NB4 (cell line): Measurements from ENCODE around the gene ZDHHC22.
"Not testable (repeated sequence)": the region's sequence is repeated elsewhere in the genome, so short reads cannot be mapped to it uniquely, and the experiment has no call there.

Experiments
- DNase-seq: peaks from one replicate; pipeline ENCODE4 v3.0.0; 2010; ENCODE audit warnings: low read depth
- H3K4me3 ChIP-seq: one replicate; pipeline ENCODE4 v1.5.1; 2011; ENCODE audit warnings: mild to moderate bottlenecking, low read depth, low read length, moderate library complexity
- MYC ChIP-seq: IDR thresholded peaks from 2 replicates; pipeline ENCODE4 v1.6.1; 2011; ENCODE audit warnings: low read depth, low read length
- POLR2A ChIP-seq: IDR thresholded peaks from 2 replicates; pipeline ENCODE4 v1.6.1; 2011; ENCODE audit warnings: mild to moderate bottlenecking; ENCODE audit not compliant: insufficient read length; ENCODE audit errors: extremely low read depth
- TF ChIP-seq, protein P1 (sequence below): IDR thresholded peaks from 2 replicates; pipeline ENCODE4 v1.6.1; 2011; ENCODE audit warnings: low read depth, low read length
- TF ChIP-seq, protein P2 (sequence below): IDR thresholded peaks from one replicate; pipeline ENCODE4 v1.5.1; 2012; ENCODE audit warnings: low read depth, low read length

The ZDHHC22 gene

DNA sequence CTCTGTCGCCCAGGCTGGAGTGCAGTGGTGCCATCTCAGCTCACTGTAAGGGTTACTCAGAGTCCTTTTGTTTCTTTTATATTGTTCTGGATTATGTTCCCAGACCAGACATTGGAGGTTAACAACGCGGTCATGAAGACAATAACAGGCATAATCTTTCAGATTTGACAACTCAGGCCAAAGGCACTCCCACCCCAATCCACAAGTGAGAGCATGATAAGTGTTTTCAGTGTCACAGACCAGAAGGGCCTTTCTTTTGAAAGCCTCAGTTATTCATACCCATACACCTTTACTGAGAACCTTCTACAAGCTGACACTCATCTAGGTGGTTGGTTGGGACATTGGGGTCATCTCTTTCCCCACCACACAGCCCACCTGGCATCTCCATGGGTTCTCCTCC, 37.1 kb upstream of the ZDHHC22 start:
- no peak for DNase-seq
- no peak overlapping the region for H3K4me3 ChIP-seq
- no peak for TF ChIP-seq POLR2A

GRCh38 chr14:77177702-77178101, 36.1 kb upstream of the ZDHHC22 start:
- TF ChIP-seq POLR2A (no peak), MYC (no peak)
- TF ChIP-seq, protein P1, sequence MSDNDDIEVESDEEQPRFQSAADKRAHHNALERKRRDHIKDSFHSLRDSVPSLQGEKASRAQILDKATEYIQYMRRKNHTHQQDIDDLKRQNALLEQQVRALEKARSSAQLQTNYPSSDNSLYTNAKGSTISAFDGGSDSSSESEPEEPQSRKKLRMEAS, result no peak
- TF ChIP-seq, protein P2, sequence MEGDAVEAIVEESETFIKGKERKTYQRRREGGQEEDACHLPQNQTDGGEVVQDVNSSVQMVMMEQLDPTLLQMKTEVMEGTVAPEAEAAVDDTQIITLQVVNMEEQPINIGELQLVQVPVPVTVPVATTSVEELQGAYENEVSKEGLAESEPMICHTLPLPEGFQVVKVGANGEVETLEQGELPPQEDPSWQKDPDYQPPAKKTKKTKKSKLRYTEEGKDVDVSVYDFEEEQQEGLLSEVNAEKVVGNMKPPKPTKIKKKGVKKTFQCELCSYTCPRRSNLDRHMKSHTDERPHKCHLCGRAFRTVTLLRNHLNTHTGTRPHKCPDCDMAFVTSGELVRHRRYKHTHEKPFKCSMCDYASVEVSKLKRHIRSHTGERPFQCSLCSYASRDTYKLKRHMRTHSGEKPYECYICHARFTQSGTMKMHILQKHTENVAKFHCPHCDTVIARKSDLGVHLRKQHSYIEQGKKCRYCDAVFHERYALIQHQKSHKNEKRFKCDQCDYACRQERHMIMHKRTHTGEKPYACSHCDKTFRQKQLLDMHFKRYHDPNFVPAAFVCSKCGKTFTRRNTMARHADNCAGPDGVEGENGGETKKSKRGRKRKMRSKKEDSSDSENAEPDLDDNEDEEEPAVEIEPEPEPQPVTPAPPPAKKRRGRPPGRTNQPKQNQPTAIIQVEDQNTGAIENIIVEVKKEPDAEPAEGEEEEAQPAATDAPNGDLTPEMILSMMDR, result no peak
- DNase-seq, result peak; percentile 42
- H3K4me3 ChIP-seq, result no peak overlapping the region

DNA sequence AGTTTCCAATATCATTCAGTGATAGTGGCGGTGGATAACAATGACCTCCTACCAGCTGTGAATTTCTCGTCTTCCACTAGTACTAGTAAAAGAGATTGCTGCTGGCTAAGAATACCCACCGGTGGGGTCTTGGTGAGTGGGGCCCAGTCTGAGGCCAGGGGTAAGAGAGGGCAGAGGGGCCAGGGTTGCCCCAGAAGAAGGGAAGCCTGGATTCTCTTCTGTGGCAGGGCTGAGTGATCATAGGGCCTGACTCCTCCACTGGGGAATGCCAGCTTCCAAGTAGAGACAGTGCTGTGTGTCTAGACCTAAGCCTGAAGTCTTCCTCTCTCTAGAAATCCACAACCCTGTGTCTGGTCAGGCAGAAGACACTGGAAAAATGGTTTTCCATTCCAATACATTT, 34.3 kb upstream of the ZDHHC22 start:
- TF ChIP-seq POLR2A (no peak), MYC (no peak)
- TF ChIP-seq, protein P2, result no peak
- TF ChIP-seq, protein P1, result no peak
- H3K4me3 ChIP-seq, result no peak overlapping the region
- no peak for DNase-seq

GRCh38 chr14:77173911-77174617, 32.5 kb upstream of the ZDHHC22 start:
- H3K4me3 ChIP-seq, DNase-seq: not testable (repeated sequence)

- no peak overlapping the region for H3K4me3 ChIP-seq
- TF ChIP-seq MYC (no peak), POLR2A (no peak)
- TF ChIP-seq, protein P1, result no peak
- TF ChIP-seq, protein P2, result no peak
- DNase-seq, result no peak
Observed at GRCh38 chr14:77172916-77173315, 31.3 kb upstream of the ZDHHC22 start.

DNA sequence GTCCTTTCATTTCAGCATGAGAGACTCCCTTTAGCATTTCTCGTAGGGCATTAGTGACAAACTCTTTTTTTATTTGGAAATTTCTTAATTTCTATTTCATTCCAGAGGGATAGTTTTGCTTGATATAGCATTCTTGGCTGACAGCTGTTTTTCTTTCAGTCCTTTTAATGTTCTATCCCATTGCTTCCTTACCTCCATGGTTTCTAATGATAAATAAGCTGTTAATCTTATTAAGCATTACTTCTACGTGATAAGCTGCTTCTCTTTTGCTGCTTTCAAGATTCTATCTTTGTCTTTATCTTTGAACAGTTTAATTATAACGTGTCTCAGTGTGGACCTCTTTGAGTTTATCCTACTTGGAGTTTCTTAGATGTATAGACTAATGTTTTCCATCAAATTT, 28.5 kb upstream of the ZDHHC22 start:
- no peak for DNase-seq
- no peak for TF ChIP-seq POLR2A
- TF ChIP-seq, protein P2, result no peak
- TF ChIP-seq, protein P1, result no peak

GRCh38 chr14:77161011-77161410, 19.4 kb upstream of the ZDHHC22 start:
- TF ChIP-seq, protein P1, result no peak
- TF ChIP-seq, protein P2, result no peak
- TF ChIP-seq MYC (no peak), POLR2A (no peak)
- DNase-seq, result no peak
- H3K4me3 ChIP-seq, result no peak overlapping the region

More for the DNA sequence above, 28.5 kb upstream of the ZDHHC22 start:
- no peak overlapping the region for H3K4me3 ChIP-seq
